Measurements from ENCODE around the gene FOXF1. TPM values are rescaled to one million over a fixed set of nuclear protein-coding genes. Genes with fewer than 3 reads are reported as not detected.

FOXF1 gene
- total RNA-seq, 1 experiment from 2014 or later: 0.10 TPM

GRCh38 chr16:86533767-86534351 is 23.5 kb downstream of the FOXF1 start:
- no peak for ATAC-seq
- Histone ChIP-seq H3K9me3 (ENCODE audit: control insufficient read depth, insufficient read depth, low read depth, low read length) (no peaks in the 10 kb centered on the region), H3K36me3 (ENCODE audit: control insufficient read depth, insufficient read depth, low read length) (no peaks in the 10 kb centered on the region), H3K27me3 (ENCODE audit: control insufficient read depth, insufficient read depth, low read length) (no peaks in the 10 kb centered on the region), H3K27ac (ENCODE audit: low read length) (no peak overlapping the region), H3K4me3 (ENCODE audit: low read depth in 2 of 2, low read length in 2 of 2) (no peak overlapping the region), H3K4me1 (ENCODE audit: control insufficient read depth, insufficient read depth, low read length) (no peaks in the 10 kb centered on the region)
- POLR2A ChIA-PET: interaction anchor here (0.6 kb wide), 1 partner anchor 722 kb away, joined by 4 read pairs; no protein-coding TSS in a partner anchor
- no TSS peak for BruUV-seq (replicated peaks)
- CTCF ChIA-PET: no interaction called here
- in situ Hi-C loops (cut with HindIII; ENCODE audit: low pct_unique_long_range_greater_than_20kb, low sequenced_read_pairs): no loop called here
- intact Hi-C loops (cut with micrococcal nuclease; ENCODE audit: unreplicated experiment): no loop called here
- TF ChIP-seq SIN3A (IDR thresholded peaks at IDR 0.05; ENCODE audit: borderline replicate concordance, insufficient read depth, low read depth, low read length): no peak
- no peak for TF ChIP-seq TCF7L2 (IDR thresholded peaks at IDR 0.05; ENCODE audit: low read depth, low read length)
- no peak for TF ChIP-seq REST (IDR thresholded peaks at IDR 0.05; ENCODE audit: insufficient read depth in 1 of 2, low read depth in 2 of 2, low read length in 1 of 2)
- no peak for TF ChIP-seq POLR2AphosphoS5 (IDR thresholded peaks at IDR 0.05; ENCODE audit: low read depth, low read length)
- TF ChIP-seq CTCF (IDR thresholded peaks at IDR 0.05): no peak
- DNase-seq (ENCODE audit: low read depth, low spot score): no peak

- in situ Hi-C loops (cut with HindIII; ENCODE audit: low pct_unique_long_range_greater_than_20kb, low sequenced_read_pairs) (no loop called here), intact Hi-C loops (cut with micrococcal nuclease; ENCODE audit: unreplicated experiment) (no loop called here)
- H3K27ac ChIP-seq (ENCODE audit: low read length): no peak overlapping the region
- ChIA-PET POLR2A (no interaction called here), CTCF (no interaction called here)
- no TSS peak for BruUV-seq (replicated peaks)
- ATAC-seq: no peak
- no peaks in the 10 kb centered on the region for H3K36me3 ChIP-seq (ENCODE audit: control insufficient read depth, insufficient read depth, low read length)
- no peaks in the 10 kb centered on the region for H3K27me3 ChIP-seq (ENCODE audit: control insufficient read depth, insufficient read depth, low read length)
- DNase-seq (ENCODE audit: low read depth, low spot score): no peak
- H3K4me1 ChIP-seq (ENCODE audit: control insufficient read depth, insufficient read depth, low read length): no peaks in the 10 kb centered on the region
- TF ChIP-seq REST (IDR thresholded peaks at IDR 0.05; ENCODE audit: insufficient read depth in 1 of 2, low read depth in 2 of 2, low read length in 1 of 2) (no peak), CTCF (IDR thresholded peaks at IDR 0.05) (no peak), TCF7L2 (IDR thresholded peaks at IDR 0.05; ENCODE audit: low read depth, low read length) (no peak), SIN3A (IDR thresholded peaks at IDR 0.05; ENCODE audit: borderline replicate concordance, insufficient read depth, low read depth, low read length) (no peak), POLR2AphosphoS5 (IDR thresholded peaks at IDR 0.05; ENCODE audit: low read depth, low read length) (no peak)
- H3K9me3 ChIP-seq (ENCODE audit: control insufficient read depth, insufficient read depth, low read depth, low read length): no peaks in the 10 kb centered on the region
- H3K4me3 ChIP-seq (ENCODE audit: low read depth in 2 of 2, low read length in 2 of 2): no peak overlapping the region
These were observed 24.7 kb downstream of the FOXF1 start for GRCh38 chr16:86534779-86535615.

Data from Panc1 (cell line).